G401.6 (cell line): ENCODE results near the gene CD81.

Source experiments
- FAIRE-seq: peaks from 2 replicates; lab custom pipeline; 2012; peaks lifted over from hg19 to GRCh38; lab: Jason Lieb, UNC

The CD81 gene

DNA sequence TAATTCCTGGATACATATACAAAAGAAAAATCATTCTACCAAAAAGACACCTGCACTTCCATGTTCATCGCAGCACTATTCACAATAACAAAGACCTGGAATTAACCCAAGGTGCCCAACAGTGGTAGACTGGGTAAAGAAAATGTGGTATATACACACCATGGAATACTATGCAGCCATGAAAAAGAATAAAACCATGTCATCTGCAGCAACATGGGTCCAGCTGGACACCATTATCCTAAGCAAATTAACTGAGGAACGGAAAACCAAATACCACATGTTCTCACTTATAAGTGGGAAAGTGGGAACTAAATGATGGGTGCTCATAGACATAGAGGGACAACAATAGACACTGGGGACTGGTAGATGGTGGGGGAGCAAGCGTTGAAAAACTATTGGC, 62.7 kb downstream of the CD81 start:
- FAIRE-seq, result no peak

DNA sequence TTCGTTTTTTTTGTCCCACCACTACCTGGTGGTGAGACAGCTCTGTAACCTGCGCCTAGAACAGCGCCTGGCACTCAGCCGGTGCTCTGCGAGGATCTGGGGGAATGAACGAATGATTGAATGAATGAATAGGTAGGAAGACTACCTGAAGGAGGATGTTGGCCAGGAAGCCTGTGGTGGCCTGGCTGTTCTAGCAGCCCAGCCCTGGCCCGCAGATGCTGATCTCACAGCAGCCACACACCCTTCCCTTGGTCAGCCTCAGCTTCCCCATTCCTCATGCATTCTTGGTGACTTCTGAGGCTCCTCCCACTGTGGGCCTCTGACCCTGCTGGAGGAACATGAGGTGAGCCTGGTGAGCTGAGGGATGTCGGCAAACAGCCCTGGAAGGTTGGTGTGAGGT, 63.5 kb downstream of the CD81 start:
- FAIRE-seq, result no peak

- FAIRE-seq, result no peak
Measured at GRCh38 chr11:2441171-2441570, 64.1 kb downstream of the CD81 start.

GRCh38 chr11:2442589-2442988, 65.5 kb downstream of the CD81 start:
- FAIRE-seq, result no peak

DNA sequence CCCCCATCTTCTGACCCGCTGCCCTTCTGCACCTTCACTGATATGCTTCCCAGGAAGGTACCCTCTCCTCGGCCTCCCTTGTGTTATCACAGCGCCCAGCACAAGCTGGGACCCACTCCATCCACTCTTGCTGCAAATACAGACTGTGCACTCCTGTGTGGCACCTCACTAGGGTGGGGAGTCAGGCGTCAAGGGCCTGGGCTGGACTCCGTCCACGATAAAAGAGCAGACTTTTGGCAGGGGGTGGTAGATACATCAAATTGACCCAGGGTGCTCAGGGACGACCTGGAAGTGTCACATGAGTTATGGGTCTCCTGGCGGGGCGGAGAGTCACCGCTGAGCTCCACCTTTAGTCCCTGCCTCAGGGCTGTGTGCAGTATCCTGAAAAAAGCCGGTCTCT, 66.3 kb downstream of the CD81 start:
- no peak for FAIRE-seq

DNA sequence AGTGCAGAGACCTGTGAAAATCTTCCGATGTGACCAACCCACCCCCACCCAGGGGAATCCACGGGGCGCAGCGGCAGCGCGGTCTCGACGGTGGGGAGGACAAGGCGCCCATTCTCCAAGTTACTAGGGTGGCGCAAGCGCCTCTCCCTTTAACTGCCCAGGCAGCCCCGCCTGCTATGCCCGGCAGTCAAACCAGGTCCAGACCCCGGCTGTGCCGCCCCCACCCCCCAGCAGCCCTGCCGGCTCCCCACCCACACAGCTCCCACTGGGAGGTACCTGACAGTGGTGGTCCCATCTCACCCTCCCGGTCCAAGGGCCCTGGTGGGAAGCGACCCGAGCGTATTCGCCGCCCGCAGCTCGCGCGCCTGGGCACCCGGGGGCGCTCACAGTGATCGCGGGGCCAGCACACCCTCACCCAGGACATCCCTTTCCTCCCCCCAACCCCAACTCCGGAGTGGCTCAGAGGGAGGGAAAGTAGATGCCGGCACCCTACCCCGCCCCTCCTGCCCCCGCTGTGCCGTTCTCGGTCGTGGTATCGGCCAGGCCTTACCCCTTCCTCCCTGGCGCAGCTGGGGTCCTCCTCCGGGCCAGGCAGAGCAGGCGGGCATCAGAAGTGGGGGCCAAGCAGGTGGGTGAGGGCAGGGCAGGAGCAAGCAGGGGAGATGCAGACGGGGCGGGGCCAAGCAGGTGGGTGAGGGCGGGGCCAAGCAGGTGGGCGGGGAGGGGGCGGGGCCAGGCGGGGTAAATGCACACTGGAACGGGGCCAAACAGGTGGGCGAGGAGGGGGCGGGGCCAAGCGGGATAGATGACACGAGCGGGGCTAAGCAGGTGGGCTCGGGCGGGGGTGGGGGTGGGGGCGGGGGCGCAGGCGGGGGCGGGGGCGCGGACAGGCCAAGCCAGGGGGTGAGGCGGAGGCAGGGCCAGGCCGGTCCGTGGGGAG, 67.0 kb downstream of the CD81 start, which contains the start of gene TRPM5:
TRPM5 (minus strand) TSS at position 634 of the 940 bp plus-strand sequence. CDS start 21,478 bp downstream, outside the sequence.
- no peak for FAIRE-seq

- no peak for FAIRE-seq
Measured at GRCh38 chr11:2444821-2445745, 68.0 kb downstream of the CD81 start, which contains the start of gene KCNQ1. Gene KCNQ1 (plus strand): TSS chr11:2445008. CDS start chr11:2445099, 91 bp downstream.

DNA sequence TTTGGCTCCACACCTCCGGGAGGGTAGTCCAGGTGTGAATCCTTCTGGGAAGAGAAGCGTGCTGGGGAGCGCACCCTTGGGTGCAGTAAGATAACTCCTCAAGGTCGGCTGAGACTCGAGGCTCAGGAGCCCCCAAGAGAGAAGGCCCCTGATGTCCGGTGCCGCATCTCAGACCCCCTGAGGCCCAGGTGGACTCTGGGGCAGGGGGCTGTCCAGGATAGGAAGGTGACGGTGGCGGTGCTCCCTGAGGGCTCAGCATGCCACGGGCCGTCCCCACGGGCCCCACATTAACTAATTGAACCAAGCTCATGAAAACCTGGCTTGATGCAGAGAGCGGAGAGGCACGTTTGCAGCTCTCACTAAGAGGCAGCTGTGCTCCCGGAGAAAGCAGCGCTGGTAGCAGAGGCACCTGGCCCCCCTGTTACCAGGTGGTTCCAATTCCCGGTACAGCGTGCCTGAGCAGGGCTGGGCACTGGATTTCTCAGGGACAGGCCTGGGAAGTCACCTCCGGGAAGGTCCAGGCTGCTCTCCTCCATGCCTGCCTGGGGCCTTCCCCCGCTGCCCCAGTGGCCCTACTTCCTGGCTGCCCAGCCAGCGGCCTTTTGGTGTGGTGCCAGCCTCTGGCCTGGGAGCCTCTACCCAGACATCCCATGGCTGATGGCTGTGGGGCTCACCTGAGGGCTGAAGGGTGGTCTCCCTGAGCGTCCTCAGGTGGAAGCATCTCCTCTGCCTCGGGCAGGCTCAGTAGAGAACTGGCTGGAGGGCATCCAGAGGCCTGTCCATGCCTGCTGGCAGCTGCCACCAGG, 68.8 kb downstream of the CD81 start:
- FAIRE-seq, result no peak

DNA sequence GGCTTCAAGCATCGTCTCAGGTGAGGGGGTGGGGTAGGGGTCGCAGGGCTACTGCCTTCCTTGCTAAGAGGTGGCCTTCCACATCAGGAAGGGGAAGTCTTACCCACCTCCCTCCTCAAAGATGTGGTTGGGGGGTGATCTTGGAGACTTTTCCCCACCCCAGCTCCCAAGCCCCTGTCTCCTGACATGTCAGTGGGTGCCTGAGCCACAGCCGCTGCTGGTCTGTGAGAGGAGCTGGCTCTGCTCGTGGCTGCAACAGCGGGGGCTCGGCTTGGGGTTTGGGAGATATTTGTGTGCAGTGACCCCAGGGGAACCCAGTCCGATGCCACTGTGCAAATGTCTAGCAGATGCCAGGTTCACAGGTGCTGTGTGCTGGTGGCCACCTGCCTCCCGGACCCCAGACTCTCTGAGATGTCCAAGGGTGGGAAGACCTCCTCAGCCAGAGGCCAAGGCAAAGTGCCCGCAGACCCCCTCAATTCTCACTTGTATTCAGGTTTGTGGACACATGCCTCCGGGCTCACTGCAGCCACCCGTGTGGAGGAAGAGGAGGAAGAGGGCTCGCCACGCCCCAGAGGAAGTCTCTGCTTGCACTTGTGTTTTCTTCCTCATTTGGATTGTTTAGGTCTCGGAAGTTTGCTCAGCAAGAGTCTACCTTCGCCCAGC, 69.6 kb downstream of the CD81 start:
- FAIRE-seq, result no peak
